Epithelial cell of proximal tubule (primary cell): Measurements from ENCODE around the gene HMGCL. TPM values are rescaled to one million over a fixed set of nuclear protein-coding genes. Genes with fewer than 3 reads are reported as not detected.
A peak's percentile ranks its signal among the peaks of the same experiment; 100 is the strongest.
"Not testable (repeated sequence)": the region's sequence is repeated elsewhere in the genome, so short reads cannot be mapped to it uniquely, and the experiment has no call there.

Source experiments
- DNase-seq: peaks from one replicate; pipeline ENCODE4 v3.0.0-alpha.2; 2011; ENCODE audit warnings: low read depth
- H3K4me3 ChIP-seq: 2 replicates; pipeline ENCODE4 v1.5.1; 2011; ENCODE audit warnings: low read depth, mild to moderate bottlenecking, low read length
- CTCF ChIP-seq: conservative IDR thresholded peaks from 2 replicates; pipeline ENCODE4 v1.5.1; 2012; ENCODE audit warnings: low read depth, mild to moderate bottlenecking, low read length
- total RNA-seq: library from RNA; depleted of rRNA; stranded (reverse); fragments of >200 nt; gene quantifications from 2 replicates; pipeline ENCODE4 v1.2.3, GENCODE V29; 2015

The HMGCL gene
- total RNA-seq, 1 donor from 2014 or later = 38.5 TPM

- peak overlapping the region; percentile 91 for H3K4me3 ChIP-seq
- DNase-seq = no peak
These were observed 26.5 kb downstream of the HMGCL start for GRCh38 chr1:23798662-23799142.

GRCh38 chr1:23797478-23798448 is 27.5 kb downstream of the HMGCL start:
- TF ChIP-seq CTCF = no peak
- DNase-seq = no peak
- no peak overlapping the region for H3K4me3 ChIP-seq

More at GRCh38 chr1:23798662-23799142, 26.5 kb downstream of the HMGCL start:
- TF ChIP-seq CTCF = peak; percentile 4

GRCh38 chr1:23796466-23797271 is 28.6 kb downstream of the HMGCL start:
- H3K4me3 ChIP-seq = no peak overlapping the region
- DNase-seq = no peak
- peak; percentile 22 for TF ChIP-seq CTCF

GRCh38 chr1:23795676-23796465 is 29.4 kb downstream of the HMGCL start:
- no peak for TF ChIP-seq CTCF
- no peak for DNase-seq
- no peak overlapping the region for H3K4me3 ChIP-seq

- not testable (repeated sequence) for DNase-seq, H3K4me3 ChIP-seq
These were observed 30.5 kb downstream of the HMGCL start for GRCh38 chr1:23794732-23795182.

- DNase-seq = no peak
- no peak overlapping the region for H3K4me3 ChIP-seq
- no peak for TF ChIP-seq CTCF
These were observed 31.1 kb downstream of the HMGCL start for GRCh38 chr1:23793861-23794731.
